ENCODE measurements around the gene MTHFR. TPM values are rescaled to one million over a fixed set of nuclear protein-coding genes. Genes with fewer than 3 reads are reported as not detected.

The MTHFR gene
- total and polyA plus RNA-seq, 2 donors from 2014 or later: 10.6 to 65.5 TPM

GRCh38 chr1:11780380-11781147 is 25.2 kb downstream of the MTHFR start:
- FAIRE-seq: no peak
- TF ChIP-seq CTCF (IDR thresholded peaks at IDR 0.05; ENCODE audit: borderline replicate concordance, extremely low read depth, insufficient read depth): no peak
- H3K9me3 ChIP-seq (ENCODE audit: control insufficient read depth in 2 of 3, insufficient read depth in 1 of 3, low read length in 3 of 3): no peaks in the 10 kb centered on the region
- H3K36me3 ChIP-seq (ENCODE audit: control insufficient read depth in 2 of 3, insufficient read depth in 3 of 3, low read length in 3 of 3): no peaks in the 10 kb centered on the region
- H3K27me3 ChIP-seq (ENCODE audit: control insufficient read depth, insufficient read depth, low read length): no peaks in the 10 kb centered on the region
- DNase-seq: no peak
- no peak overlapping the region for H3K4me3 ChIP-seq (ENCODE audit: low read length in 3 of 3)
- intact Hi-C loops (cut with DNase I): no loop called here
- H3K9ac ChIP-seq (ENCODE audit: low read length in 3 of 3): no peak overlapping the region
- H3K4me1 ChIP-seq (ENCODE audit: control insufficient read depth in 2 of 3, insufficient read depth in 2 of 3, low read depth in 1 of 3, low read length in 3 of 3): peaks cover 0 to 14% (median 5%) of the 10 kb centered on the region in 3 donors
- H3K27ac ChIP-seq (ENCODE audit: low read depth in 2 of 2, low read length in 2 of 2): no peak overlapping the region

- Histone ChIP-seq H3K27ac (ENCODE audit: low read depth in 2 of 2, low read length in 2 of 2) (no peak overlapping the region), H3K36me3 (ENCODE audit: control insufficient read depth in 2 of 3, insufficient read depth in 3 of 3, low read length in 3 of 3) (no peaks in the 10 kb centered on the region), H3K27me3 (ENCODE audit: control insufficient read depth, insufficient read depth, low read length) (no peaks in the 10 kb centered on the region), H3K4me3 (ENCODE audit: low read length in 3 of 3) (no peak overlapping the region), H3K9me3 (ENCODE audit: control insufficient read depth in 2 of 3, insufficient read depth in 1 of 3, low read length in 3 of 3) (no peaks in the 10 kb centered on the region), H3K4me1 (ENCODE audit: control insufficient read depth in 2 of 3, insufficient read depth in 2 of 3, low read depth in 1 of 3, low read length in 3 of 3) (peaks cover 0 to 8% (median 5%) of the 10 kb centered on the region in 3 donors), H3K9ac (ENCODE audit: low read length in 3 of 3) (no peak overlapping the region)
- TF ChIP-seq CTCF (IDR thresholded peaks at IDR 0.05; ENCODE audit: borderline replicate concordance, extremely low read depth, insufficient read depth): no peak
- no peak for DNase-seq
- no peak for FAIRE-seq
- intact Hi-C loops (cut with DNase I): no loop called here
Measured at GRCh38 chr1:11779715-11780379, 25.9 kb downstream of the MTHFR start.

- no peak for TF ChIP-seq CTCF (IDR thresholded peaks at IDR 0.05; ENCODE audit: borderline replicate concordance, extremely low read depth, insufficient read depth)
- H3K4me3 ChIP-seq (ENCODE audit: low read length in 3 of 3): no peak overlapping the region
- intact Hi-C loops (cut with DNase I): no loop called here
- no peaks in the 10 kb centered on the region for H3K36me3 ChIP-seq (ENCODE audit: control insufficient read depth in 2 of 3, insufficient read depth in 3 of 3, low read length in 3 of 3)
- peaks cover 0 to 2% (median 0%) of the 10 kb centered on the region in 3 donors for H3K4me1 ChIP-seq (ENCODE audit: control insufficient read depth in 2 of 3, insufficient read depth in 2 of 3, low read depth in 1 of 3, low read length in 3 of 3)
- FAIRE-seq (no peak), DNase-seq (no peak)
- H3K9ac ChIP-seq (ENCODE audit: low read length in 3 of 3): no peak overlapping the region
- H3K27ac ChIP-seq (ENCODE audit: low read depth in 2 of 2, low read length in 2 of 2): no peak overlapping the region
- no peaks in the 10 kb centered on the region for H3K9me3 ChIP-seq (ENCODE audit: control insufficient read depth in 2 of 3, insufficient read depth in 1 of 3, low read length in 3 of 3)
- no peaks in the 10 kb centered on the region for H3K27me3 ChIP-seq (ENCODE audit: control insufficient read depth, insufficient read depth, low read length)
Measured at GRCh38 chr1:11778844-11779623, 26.7 kb downstream of the MTHFR start.

Measured in kidney (tissue), 14 donors.